Peyer's patch (tissue), 4 donors: Measurements from ENCODE around the gene S100A10. TPM values are rescaled to one million over a fixed set of nuclear protein-coding genes. Genes with fewer than 3 reads are reported as not detected.

Experiments used
- DNase-seq, 3 donors: peaks; one replicate each; pipeline ENCODE4 v3.0.0-alpha.2; 2017 to 2019
- H3K27ac ChIP-seq, 4 donors: fragments of 200-600 bp; sonication (generic); one replicate each; pipeline ENCODE4 v1.5.1; 2016 to 2019
- H3K27me3 ChIP-seq, 2 donors: fragments of 200-600 bp; sonication (generic); one replicate each; pipeline ENCODE4 v1.5.1; 2019
- H3K36me3 ChIP-seq, 3 donors: fragments of 200-600 bp; sonication (generic); one replicate each; pipeline ENCODE4 v1.5.1; 2016 to 2019
- H3K4me1 ChIP-seq, 4 donors: fragments of 200-600 bp; sonication (generic); one replicate each; pipeline ENCODE4 v1.5.1; 2016 to 2019
- H3K4me3 ChIP-seq, 4 donors: fragments of 200-600 bp; sonication (generic); 1 replicate in 3 of 4; 2 replicates in 1 of 4; pipeline ENCODE4 v1.5.1; 2016 to 2019; ENCODE audit warnings: mild to moderate bottlenecking in 1 of 4
- H3K9me3 ChIP-seq, 4 donors: fragments of 200-600 bp; sonication (generic); one replicate each; pipeline ENCODE4 v1.5.1; 2016 to 2019; ENCODE audit warnings: mild to moderate bottlenecking in 1 of 4
- POLR2A ChIP-seq, 2 donors: fragments of 450-650 bp; IDR thresholded peaks; one replicate each; pipeline ENCODE4 v1.5.1; 2017; ENCODE audit warnings: antibody characterized with exemption in 2 of 2, mild to moderate bottlenecking in 2 of 2, moderate library complexity in 2 of 2
- total RNA-seq, 4 donors: library from RNA; depleted of rRNA; stranded (reverse); fragments of >200 nt; gene quantifications; one replicate each; pipeline ENCODE4 v1.1.0, GENCODE V29; 2016
- TF ChIP-seq, protein P1 (sequence below), 6 experiments: fragments of 450-650 bp in 4 of 6; fragments of 200-600 bp in 2 of 6; sonication (generic) in 1 of 6; IDR thresholded peaks; one replicate each; pipeline ENCODE4 v1.5.1; 2017 to 2019; ENCODE audit warnings: antibody characterized with exemption in 6 of 6, mild to moderate bottlenecking in 3 of 6, moderate library complexity in 1 of 6

S100A10 gene
- total RNA-seq, 4 donors from 2014 or later, result 90.0 to 223 (median 154) TPM

DNA sequence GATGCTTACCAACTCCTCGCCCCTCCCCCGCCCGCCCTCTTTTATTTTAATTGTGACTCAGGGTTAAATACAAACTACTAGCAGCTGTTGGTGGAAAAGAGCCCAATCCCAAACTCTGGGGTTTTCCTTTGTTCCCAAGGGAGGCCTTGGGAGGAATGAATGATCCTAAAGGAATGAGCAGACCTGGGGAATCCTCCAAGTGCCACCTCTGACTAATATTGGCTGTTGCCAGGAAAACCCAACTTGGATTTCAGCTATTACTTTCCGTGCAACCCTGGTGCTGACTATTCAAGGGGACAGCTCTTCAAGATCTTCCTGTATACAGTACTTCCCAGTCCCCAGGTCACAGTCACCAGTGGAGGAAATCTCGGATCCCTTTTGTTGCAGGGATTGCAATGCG lies 1.3 kb upstream of the S100A10 start:
- DNase-seq, result no peak
- H3K36me3 ChIP-seq, result no peaks in the 10 kb centered on the region
- TF ChIP-seq, protein P1, sequence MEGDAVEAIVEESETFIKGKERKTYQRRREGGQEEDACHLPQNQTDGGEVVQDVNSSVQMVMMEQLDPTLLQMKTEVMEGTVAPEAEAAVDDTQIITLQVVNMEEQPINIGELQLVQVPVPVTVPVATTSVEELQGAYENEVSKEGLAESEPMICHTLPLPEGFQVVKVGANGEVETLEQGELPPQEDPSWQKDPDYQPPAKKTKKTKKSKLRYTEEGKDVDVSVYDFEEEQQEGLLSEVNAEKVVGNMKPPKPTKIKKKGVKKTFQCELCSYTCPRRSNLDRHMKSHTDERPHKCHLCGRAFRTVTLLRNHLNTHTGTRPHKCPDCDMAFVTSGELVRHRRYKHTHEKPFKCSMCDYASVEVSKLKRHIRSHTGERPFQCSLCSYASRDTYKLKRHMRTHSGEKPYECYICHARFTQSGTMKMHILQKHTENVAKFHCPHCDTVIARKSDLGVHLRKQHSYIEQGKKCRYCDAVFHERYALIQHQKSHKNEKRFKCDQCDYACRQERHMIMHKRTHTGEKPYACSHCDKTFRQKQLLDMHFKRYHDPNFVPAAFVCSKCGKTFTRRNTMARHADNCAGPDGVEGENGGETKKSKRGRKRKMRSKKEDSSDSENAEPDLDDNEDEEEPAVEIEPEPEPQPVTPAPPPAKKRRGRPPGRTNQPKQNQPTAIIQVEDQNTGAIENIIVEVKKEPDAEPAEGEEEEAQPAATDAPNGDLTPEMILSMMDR (IDR thresholded peaks at IDR 0.05), result no peak
- no peak for TF ChIP-seq POLR2A (IDR thresholded peaks at IDR 0.05)
- peak overlapping the region in 3 of 4 donors; percentile 31 to 89 (median 33) for H3K27ac ChIP-seq
- no peaks in the 10 kb centered on the region for H3K27me3 ChIP-seq
- H3K4me3 ChIP-seq, result no peak overlapping the region
- no peaks in the 10 kb centered on the region for H3K9me3 ChIP-seq
- peaks cover 4 to 39% (median 8%) of the 10 kb centered on the region in 4 donors for H3K4me1 ChIP-seq

DNA sequence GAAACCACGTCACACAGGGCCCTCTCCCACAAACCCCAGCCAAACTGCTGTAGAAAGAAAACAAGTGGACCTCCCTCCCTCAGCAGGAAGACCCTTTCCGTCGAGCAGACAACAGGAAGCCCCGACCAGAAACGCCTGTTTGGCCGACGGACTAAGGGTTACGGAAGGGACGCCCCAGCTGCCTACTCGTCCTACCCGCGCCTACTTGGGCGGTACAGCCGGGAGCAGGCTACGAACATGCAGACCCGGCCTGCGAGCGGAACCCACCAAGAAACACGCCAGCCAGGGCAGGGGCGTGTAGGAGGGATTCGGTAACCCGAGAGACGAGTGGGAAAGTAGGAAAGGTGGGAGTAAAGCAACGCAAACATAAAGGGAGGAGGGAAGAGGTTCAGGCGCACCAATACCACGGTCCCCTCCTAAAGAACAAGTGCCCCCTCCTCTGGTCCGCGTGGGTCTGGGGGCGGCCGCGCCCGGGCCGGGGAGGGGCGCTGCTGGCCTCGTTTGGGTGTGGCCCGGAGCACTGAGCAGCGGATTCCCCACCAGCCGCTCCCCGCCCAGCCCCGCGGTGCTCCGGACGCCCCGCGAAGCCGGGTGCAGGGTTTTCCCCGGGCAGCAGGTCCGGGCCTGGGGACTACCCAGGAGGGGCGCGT lies 450 bp downstream of the S100A10 start:
- Histone ChIP-seq H3K27me3 (no peaks in the 10 kb centered on the region), H3K9me3 (no peaks in the 10 kb centered on the region), H3K4me3 (peak overlapping the region; percentile 73 to 96 (median 89)), H3K36me3 (no peaks in the 10 kb centered on the region), H3K27ac (peak overlapping the region; percentile 87 to 99 (median 94)), H3K4me1 (peaks cover 4 to 57% (median 9%) of the 10 kb centered on the region in 4 donors)
- TF ChIP-seq, protein P1 (IDR thresholded peaks at IDR 0.05), result no peak
- DNase-seq, result peak; percentile 42 to 80 (median 74)

DNA sequence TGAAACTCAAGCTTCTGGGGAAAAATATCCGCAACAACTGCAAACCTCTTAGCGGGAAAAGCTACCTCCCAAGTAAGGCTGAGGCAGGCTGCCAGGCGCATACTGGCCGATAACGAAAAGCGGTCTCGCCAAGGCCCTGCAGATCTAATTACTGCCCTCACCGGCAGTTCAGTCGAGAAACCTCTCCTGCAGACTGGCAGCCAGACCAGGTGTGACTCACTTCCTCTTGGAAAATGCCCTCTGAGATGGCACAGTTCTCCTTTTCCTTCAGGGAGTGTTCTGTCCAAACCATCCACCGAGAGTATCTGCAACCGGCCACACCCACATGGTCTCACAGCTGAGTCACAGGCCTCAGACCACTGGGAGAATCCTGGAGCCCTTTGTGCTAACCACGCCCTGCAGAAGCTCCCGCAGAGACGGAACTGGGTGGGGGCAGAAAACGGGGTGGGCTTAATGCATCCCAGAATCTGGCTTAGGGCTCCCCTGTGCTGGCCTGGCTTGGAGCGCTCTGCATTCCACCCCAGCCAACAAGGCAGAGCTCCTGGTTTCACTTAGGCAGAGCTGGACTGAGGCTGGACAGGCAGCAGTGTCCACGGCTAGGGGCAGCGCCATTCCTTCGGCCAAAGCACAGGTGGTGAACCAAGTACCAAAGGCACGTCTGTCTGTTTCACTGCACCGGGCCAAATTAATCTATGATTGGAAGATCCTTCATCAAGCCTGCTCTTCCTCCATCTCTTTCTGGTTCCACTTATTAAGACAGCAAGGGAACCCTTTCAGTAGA lies 1.2 kb downstream of the S100A10 start:
- Histone ChIP-seq H3K27me3 (no peaks in the 10 kb centered on the region), H3K9me3 (no peaks in the 10 kb centered on the region), H3K4me1 (peaks cover 4 to 64% (median 9%) of the 10 kb centered on the region in 4 donors), H3K4me3 (peak overlapping the region; percentile 73 to 96 (median 89)), H3K27ac (peak overlapping the region; percentile 87 to 99 (median 94)), H3K36me3 (no peaks in the 10 kb centered on the region)
- DNase-seq, result peak; percentile 39 to 92 (median 89)
- peak; percentile 52 to 84 for TF ChIP-seq POLR2A (IDR thresholded peaks at IDR 0.05)
- TF ChIP-seq, protein P1 (IDR thresholded peaks at IDR 0.05), result no peak

DNA sequence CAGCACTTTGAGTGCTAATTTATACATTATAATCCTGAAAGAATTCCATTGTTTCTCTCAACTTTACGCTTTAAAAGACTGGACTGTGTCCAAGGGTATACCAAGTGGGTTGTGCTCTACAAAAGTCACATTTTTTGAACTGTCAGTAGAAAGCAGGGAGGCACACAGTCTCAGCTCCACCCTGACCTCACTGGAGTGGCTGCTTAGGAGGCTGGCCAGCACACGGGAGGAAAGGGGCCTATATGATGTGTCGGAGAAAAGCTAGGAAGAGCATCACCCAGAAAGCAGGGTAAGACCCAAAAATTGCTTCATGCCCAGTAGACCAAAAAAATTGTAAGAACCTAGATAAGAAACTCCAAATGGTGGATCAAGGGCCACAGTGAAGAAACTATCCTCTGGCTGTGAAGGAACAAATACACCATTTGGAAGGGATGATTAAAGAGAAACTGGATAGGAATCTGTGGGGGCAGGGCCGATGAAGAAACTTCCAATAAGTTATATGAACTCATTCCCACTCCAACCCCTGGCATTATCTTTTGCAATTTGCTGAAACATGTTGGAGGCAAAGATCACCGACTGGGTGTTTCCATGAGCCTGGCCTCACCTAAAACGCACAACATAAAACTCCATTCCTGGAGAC lies 1.9 kb downstream of the S100A10 start:
- peak overlapping the region in 3 of 4 donors; percentile 73 to 96 (median 86) for H3K4me3 ChIP-seq
- H3K9me3 ChIP-seq, result no peaks in the 10 kb centered on the region
- no peak for TF ChIP-seq POLR2A (IDR thresholded peaks at IDR 0.05)
- TF ChIP-seq, protein P1 (IDR thresholded peaks at IDR 0.05), result no peak
- no peaks in the 10 kb centered on the region for H3K27me3 ChIP-seq
- no peak for DNase-seq
- H3K27ac ChIP-seq, result peak overlapping the region; percentile 87 to 99 (median 94)
- H3K36me3 ChIP-seq, result no peaks in the 10 kb centered on the region
- H3K4me1 ChIP-seq, result peaks cover 4 to 71% (median 9%) of the 10 kb centered on the region in 4 donors

DNA sequence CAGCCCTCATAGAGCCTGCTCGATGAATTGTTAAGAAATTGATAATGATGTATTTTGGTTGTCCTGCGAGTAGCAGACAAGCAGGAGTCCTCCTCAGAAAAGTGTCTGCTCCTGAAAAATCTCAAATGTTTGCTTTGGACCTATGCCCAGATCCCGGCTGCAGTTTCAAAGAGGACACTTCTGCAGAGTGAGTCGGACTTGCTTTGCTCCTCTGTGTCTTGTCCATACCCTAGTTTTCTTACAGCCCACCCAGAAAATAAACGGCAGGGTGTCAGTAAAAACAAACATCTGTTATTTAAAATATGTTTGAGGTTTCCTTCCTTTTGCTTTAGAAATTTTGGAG lies 2.8 kb downstream of the S100A10 start:
- Histone ChIP-seq H3K36me3 (peaks cover 0 to 3% (median 0%) of the 10 kb centered on the region in 3 donors), H3K27me3 (no peaks in the 10 kb centered on the region), H3K4me1 (peaks cover 4 to 71% (median 9%) of the 10 kb centered on the region in 4 donors), H3K27ac (peak overlapping the region in 3 of 4 donors; percentile 87 to 99 (median 98)), H3K9me3 (no peaks in the 10 kb centered on the region), H3K4me3 (peak overlapping the region in 2 of 4 donors; percentile 21 to 96)
- TF ChIP-seq POLR2A (IDR thresholded peaks at IDR 0.05), result no peak
- TF ChIP-seq, protein P1 (IDR thresholded peaks at IDR 0.05), result no peak
- peak in 1 of 3 donors; percentile 57 for DNase-seq
